ENCODE measurements around the gene DNAJA3.

DNAJA3 gene

DNA sequence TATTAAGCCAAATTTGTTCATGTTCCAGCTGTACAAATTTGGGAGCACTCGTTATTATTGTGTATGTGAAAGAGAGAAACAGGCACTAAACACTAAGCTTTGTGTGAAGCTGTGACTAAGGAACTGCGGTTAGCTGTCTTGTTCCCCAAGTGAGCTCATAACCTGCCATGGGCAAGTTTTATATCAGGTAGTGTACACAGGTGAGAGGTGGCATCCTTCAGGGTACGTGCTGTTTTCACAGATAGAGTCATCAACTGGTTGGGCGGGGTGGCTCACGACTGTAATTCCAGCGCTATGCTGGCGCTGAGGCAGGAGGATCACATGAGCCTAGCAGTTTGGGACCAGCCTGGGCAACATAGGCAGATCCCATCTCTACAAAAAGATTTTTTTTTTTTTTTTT, 2.8 kb downstream of the DNAJA3 start:
- no peak for DNase-seq

DNA sequence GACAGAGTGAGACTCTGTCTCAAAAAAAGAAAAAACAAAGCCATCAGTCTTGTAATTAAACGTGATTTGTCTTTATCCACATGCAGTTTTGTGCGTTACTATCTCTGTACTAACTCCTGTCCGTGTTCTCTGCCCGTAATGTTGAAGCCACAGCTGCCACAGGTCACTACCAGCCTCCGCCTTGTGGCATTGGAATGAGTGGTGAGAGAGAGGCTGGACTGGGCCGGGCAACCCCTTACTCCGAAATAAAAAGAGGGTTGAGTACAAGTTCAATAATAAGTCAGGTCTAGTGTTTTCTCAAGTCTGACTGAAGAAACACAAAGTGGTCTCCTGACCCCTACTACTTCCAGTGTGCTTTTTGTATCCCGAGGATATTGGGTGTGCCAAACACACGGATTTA, 5.4 kb downstream of the DNAJA3 start:
- DNase-seq: no peak

DNA sequence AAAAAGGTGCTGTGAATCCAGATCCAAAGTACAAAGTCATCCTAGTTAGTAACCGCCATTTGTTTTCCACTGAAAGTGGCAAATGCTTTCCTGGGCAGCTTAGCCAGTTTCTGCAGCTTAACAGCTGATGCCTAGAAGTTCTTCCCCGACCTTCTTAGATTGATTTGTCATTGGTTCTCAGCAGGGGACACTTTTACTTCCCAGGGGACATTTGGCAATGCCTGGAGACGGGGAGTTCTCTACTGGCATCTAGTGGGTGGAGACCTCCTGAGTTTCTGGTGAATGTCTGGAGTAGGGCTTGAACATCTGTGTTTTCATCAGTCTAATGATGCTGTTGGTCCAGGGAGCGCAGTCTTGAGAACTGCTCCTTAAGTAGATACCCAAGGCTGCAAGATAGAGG, 7.6 kb downstream of the DNAJA3 start:
- no peak for DNase-seq

DNA sequence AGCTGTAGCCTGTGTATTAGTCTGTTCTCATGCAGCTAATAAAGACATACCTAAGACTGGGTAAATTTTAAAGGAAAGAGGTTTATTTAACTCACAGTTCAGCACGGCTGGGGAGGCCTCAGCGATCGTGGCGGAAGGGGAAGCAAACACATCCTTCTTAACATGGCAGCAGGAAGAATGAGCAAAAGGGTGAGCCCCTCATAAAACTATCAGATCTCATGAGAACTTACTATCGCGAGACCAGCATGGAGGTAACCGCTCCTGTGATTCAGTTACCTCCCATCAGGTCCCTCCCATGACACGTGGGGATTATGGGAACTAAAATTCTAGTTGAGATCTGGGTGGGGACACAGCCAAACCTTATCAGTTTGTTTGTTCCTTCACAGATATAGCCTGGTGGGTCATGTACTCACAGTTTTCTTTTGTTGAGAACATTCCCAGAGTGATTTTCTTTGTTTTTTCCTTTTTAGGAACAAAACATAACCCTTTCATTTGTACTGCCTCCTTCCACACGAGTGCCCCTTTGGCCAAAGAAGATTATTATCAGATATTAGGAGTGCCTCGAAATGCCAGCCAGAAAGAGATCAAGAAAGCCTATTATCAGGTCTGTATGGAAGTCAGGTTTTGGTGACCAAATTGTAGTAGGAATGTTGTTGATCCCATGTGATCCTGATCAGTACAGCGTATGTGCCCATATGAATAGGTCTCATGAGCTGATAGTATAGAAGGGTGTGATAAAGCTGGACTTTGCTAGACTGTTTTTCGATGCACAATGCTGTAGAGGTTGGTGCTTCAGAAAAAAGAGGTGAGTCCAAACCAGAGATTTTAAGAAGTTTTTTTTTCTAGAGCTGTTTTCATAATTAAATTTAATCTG, 8.5 kb downstream of the DNAJA3 start:
- DNase-seq: no peak

DNA sequence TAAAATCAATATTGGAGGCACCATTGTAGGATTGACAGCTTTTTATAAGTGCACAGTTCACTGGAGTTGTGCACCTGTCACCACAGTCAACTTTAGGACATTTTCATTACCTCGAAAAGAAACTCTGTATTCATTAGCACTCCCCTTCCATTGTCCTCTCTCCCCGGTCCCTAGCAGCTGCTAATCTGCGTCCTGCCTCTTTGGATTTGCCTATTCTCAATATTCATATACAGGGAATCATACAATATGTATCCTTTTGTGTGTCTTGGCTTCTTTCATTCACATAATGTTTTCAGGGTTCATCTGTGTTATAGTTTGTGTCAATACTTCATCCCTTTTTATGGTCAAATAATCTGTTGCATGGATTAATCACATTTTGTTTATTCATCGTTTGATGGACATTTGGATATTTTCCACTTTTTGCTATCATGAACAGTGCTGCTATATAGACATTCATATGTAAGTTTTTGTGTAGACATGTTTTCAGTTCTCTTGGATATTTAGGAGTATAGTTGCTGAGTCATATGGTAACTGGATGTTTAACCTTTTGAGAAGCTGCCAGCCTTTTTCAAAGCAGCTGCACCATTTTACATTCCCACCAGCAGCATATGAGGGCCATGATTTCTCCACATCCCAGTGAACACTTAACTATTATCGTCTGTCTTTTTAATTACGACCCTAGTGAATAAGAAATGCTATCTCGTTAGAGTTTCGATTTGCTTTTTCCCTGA, 9.8 kb downstream of the DNAJA3 start:
- DNase-seq: no peak

DNA sequence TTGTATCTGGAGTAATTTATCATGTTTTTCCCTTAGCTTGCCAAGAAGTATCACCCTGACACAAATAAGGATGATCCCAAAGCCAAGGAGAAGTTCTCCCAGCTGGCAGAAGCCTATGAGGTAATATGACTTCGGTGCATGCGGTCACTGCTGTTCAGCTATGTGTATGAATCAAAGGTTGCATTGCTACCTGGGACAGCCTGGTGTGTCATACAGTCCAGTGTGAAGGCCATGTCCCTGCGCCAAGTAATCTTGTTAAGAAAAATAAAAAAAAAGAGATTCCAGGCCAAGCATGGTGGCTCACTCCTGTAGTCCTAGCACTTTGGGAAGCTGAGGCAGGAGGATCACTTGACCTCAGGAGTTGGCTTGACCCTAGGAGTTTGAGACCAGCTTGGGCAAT, 11.7 kb downstream of the DNAJA3 start:
- DNase-seq: no peak

DNA sequence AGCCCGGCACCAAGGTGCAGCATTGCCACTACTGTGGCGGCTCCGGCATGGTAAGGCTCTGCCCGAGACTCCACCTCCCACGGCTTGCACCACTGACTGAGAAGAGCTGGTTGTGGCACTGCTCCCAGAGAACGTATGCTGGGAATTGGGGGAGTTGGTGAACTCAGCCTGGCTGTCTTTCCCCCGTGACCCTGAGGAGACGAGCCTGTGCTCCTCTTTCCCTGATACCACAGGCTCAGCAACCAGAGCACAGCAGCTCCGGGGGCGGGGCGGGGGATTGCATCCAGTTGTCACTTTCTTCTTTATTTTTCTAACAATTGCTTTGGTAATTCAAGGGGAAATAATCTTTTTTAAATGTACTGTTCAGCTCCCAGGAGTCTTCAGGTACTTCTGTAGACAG, 16.7 kb downstream of the DNAJA3 start:
- DNase-seq: no peak

DNA sequence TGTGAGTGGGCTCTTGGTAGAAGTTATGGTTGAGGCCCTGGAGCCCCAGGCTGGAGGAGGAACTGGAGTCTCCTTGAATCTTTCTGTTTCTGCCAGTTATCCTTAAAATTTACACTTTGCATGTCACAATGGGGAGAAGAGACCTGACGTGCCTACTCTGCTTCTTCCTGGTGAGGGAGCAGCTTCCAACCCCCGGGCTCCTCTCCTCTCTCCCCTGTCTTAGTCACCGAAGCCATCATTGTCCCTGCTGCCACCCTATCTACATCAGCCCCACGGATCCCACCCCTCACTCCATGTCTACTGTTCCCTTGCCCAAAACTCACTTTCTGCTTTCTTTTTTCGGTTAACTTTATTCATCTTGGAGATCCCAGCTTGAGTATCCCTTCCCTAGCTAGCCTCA, 17.6 kb downstream of the DNAJA3 start:
- DNase-seq: peak in 6 of 56 donors; percentile 7 to 41 (median 28)

DNA sequence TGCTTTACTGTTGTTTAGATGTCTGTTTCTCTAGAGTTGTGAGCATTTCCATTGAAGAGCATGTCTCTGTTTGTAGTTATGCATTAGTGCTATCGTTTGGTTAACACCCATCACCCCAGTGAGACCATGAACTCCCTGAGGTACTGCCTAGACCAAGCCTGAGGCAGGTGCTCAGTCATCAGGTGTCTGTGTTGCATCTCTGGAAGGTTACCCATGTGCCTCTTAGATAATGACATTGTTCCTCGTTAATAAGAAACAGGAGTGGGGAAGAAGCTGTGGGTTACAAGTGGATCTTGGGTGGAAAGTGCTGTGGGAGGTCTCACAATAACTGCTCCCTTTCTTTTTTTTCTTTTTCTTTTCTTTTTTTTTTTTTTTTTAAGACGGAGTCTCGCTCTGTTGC, 18.3 kb downstream of the DNAJA3 start:
- DNase-seq: peak in 1 of 56 donors; percentile 22

DNA sequence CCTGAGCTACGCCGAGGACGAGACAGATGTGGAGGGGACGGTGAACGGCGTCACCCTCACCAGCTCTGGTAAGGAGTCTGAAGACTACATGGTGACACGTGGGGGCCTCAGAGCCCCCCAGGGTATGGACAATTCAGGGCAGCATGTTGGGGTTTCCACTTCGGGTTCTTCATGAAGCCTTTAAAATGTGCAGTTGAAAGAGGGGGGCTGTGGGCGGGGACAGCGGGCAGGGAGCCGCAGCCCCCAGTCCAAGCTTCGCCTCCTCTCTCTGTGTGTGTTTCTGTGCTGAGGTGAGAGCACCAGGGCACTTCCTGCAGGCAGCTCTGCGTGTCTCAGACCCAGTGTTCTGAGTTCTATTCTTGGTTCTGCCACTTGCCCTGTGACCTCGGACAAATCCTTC, 24.8 kb downstream of the DNAJA3 start:
- DNase-seq: no peak

DNA sequence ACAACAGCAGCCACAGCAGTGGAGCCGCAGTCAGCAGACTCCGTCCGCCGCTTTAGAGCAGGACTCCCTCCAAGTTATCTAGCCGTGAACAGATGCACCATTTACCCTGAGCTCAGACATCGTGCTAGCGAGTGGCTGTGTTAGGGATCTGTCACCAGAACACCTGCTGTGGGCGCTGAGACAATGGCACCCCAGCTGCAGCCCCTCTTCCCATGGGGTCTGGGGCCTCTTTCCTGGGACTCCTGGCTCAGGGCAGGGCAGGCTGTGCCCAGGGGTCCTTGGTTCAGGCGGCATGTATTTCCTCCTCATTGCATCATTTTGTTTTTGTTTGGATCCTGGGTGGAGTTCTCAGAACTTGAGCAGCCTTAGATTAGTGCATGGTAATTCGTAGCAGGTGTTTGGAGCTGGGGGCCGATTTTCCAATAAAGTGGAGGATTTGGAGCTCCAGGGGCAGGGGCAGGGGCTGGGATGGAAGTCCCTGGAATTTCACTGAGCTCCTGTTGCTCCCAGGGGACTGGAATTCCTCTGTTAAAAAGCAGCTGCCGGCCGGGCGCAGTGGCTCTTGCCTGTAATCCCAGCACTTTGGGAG, 25.4 kb downstream of the DNAJA3 start:
- no peak for DNase-seq

DNA sequence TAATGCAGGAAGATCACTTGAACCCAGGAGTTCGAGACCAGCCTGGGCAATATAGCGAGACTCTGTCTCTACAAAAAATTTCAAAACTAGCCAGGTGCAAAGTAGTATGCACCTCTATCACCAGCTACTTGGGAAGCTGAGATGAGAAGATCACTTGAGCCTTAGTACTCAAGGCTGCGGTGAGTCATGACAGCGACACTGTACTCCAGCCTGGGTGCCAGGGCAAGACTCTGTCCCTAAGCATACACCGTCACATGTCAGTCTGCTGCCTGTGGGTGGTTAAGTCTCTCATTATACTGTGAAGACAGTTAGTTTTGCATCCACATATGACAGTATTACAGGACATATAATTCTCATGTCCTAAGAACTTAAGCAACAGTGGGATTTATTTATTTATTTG, 27.0 kb downstream of the DNAJA3 start:
- no peak for DNase-seq

DNA sequence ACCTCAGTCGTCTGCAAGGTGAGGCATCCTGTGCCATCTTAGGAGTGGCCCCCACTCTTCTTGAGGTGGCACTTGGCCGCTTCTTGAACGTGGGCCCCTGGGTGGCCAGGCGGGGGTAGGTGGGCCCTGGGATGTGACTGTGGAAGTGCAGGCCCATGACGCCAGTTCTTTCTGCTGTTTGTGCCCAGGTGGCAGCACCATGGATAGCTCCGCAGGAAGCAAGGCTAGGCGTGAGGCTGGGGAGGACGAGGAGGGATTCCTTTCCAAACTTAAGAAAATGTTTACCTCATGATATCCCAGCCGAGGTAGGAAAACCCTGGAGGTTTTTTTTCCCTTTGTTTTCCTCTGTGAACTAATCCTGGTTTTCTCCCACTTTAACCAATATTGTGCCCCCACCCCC, 29.0 kb downstream of the DNAJA3 start:
- no peak for DNase-seq

DNA sequence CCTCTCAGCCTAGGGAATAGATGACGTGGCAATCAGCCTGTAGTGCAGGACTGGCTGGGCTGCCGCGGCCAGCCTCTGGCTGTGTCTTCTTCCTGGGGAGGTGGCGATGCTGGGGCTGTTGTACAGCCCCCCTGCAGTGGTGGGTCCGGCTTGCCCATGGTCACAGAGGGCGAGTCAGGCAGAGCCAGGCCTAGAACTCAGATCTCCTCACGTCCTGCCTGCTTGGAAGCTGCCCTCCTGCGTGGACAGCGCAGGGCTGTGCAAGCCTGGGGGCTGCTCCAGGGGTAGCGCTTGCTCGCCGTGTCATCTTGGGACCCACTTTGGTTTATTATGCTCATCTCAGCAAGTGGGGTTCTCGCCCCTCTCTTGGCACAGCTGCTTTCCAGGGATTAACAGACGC, 29.4 kb downstream of the DNAJA3 start:
- no peak for DNase-seq

DNA sequence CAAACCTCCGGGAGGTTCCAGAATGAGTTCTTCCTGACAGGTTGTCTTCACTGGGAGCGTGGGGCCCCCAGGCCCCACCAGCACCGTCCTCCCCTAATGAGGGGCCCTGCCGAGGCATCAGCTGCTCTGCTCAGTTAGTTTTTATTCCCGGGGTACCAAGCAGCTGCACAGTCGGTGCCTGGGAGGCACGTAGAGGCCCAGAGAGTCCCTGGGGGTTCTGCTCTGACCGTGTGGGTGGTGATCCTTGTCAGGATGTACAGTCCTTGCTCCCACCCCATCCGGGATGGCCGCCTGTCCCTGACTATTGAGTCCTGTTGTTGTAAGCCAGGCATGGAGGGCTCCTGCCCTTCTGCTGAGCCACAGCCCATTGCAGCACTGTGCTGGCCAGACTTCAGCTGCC, 30.3 kb downstream of the DNAJA3 start:
- no peak for DNase-seq

DNA sequence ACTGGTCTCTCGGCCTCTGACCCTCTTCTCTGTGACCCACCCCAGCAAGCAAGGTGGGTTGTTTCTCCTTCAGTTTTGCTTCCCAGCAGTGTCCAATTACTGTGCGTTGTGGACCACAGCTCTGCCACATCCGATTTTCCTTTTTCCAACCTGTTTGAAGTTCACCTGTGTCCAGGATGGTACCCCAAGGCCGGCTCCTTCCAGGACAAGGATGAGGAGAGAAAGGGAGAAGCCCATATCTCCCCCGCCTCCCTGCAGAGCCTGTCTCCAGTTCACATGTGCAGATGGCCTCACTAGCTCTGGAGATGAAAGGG, 35.2 kb downstream of the DNAJA3 start:
- no peak for DNase-seq

DNA sequence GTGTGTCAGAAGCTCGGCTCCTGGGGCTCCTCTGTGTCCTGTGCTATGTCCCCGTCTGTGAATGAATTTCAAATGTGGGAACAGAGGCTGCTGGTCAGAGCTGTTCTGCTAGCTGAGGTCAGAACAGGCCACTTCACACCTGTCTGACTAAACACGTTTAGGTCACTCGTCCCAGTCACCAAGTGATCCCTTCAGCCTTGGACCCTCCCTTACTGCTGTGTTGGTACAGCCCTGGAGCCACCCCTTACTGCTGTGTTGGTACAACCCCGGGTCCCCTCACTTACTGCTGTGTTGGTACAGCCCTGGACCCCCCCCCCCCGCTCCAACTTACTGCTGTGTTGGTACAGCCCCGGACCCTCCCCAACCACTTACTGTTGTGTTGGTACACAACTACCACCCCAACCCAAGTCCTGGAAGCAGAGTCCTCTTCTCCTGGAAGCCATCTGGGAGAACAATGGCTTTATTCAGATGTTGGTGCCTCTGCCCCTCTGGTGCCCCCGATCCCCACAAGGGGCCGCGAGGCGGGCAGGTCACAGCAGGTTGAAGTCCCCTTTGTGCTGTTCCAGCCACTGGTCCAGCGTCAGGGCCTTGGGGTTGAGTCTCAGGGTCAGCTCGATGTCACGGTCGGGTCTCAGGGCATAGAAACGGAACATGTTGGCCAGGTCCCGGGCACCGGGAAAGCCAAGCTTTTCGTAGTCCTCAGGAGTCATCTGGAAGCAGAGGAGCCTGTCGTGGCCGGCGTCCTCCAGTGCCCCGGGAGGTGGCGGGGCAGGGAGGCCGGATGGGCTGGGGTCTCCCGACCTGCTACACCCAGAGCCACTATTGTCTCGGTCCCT, 35.8 kb downstream of the DNAJA3 start:
- peak in 30 of 56 donors; percentile 7 to 54 (median 34) for DNase-seq

DNA sequence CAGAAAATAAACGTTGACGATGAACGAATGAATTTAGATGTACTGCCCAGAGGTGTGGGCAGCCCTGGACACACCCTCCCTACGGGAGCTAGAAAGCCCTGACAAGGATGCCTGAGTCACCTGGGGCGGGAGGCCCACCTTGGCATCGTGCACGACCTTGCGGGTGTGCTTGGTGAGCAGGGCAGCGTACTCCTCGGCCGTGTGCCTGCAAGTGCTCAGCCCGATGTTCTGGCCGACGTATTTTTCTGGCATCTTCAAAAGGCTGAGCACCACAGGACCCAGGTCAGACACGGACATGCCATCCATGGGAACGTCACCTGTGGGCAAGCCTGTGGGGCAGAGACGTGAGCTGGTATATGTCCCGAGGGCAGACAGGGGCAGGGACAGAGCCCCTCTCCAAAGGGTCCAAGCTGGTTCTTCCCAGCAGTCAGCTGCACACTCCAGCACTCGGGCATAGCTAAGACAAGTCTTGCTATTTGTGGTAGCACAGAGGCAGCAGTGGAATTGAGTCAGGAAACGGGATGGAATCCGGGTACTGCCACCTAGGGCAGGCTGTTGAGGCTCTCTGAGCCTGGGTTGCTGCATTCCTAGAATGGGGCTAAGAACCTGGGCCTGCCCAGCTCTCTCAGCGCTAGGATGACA, 38.0 kb downstream of the DNAJA3 start:
- DNase-seq: no peak

DNA sequence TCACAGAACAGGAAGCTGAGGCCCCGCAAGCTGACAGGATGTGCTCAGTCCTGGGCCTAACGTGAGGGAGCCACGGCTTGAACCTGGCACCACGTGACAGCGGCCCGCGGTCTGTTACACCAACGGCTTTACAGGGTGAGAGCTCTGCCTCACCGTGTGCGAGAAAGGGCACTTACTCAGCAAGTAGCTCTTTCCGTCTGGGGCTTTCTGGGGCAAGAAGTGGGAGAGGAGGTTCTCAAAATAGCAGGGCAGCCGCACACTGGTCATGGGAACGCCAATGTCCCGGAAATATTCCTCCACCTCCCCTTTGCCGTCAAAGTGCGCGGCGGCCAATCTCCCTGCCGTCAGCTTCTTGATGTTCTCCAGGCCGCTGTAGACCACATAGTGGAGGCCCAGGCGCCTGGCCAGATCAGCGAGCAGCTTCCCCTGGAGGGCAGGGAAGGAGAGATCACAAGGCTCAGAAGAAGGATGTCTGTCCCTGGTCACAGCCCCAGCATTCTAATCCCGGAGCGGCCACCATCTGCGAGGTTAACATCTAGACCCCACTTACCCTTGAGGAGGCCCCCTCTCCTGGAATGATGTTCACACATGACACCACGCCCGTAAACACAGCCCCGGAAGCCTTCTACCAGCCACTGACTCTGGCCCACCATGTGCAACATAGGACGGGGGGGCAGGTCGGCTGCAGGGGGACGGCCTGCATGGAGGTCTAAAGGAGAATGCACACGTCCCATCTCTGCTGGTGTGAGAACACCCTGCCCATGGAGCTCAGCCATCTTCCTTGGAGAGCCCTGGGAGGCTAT, 40.5 kb downstream of the DNAJA3 start:
- DNase-seq: no peak

DNA sequence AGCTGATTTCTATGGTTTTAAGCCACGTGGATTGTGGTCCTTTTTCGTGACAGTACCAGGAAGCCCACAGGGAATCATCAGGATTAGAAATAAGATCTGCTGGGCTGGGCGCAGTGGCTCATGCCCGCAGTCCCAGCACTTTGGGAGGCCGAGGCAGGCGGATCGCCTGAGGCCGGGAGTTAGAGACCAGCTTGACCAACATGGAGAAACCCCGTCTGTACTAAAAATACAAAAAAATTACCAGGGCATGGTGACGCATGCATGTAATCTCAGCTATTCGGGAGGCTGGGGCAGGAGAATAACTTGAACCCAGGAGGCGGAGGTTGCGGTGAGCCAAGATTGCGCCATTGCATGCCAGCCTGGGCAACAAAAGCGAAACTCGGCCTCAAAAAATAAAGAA, 42.2 kb downstream of the DNAJA3 start:
- DNase-seq: no peak
